HL-60 (cell line): ENCODE measurements around the gene MRI1.

Experiments
- DNase-seq, 2 experiments: peaks; one replicate each; pipeline ENCODE4 v3.0.0-alpha.2; 2010 to 2020; ENCODE audit warnings: low read depth in 1 of 2, low spot score in 1 of 2
- H3K27ac ChIP-seq: fragments of 250-450 bp; sonication (Bioruptor Pico); replicated peaks from 2 replicates; pipeline ENCODE4 v1.5.1; 2020; ENCODE audit warnings: mild to moderate bottlenecking, moderate library complexity
- H3K27me3 ChIP-seq: fragments of 250-450 bp; sonication (Bioruptor Pico); 2 replicates; pipeline ENCODE4 v1.5.1; 2021; ENCODE audit warnings: mild to moderate bottlenecking, moderate library complexity; ENCODE audit not compliant: insufficient read depth, poor library complexity, severe bottlenecking
- H3K4me3 ChIP-seq: replicated peaks from 2 replicates; pipeline ENCODE4 v1.5.1; 2011; ENCODE audit warnings: mild to moderate bottlenecking, control low read depth, low read length; ENCODE audit not compliant: insufficient read depth
- CTCF ChIP-seq: IDR thresholded peaks from one replicate; pipeline ENCODE4 v1.5.1; 2011; ENCODE audit warnings: low read length, control low read depth, inconsistent platforms; ENCODE audit not compliant: insufficient read depth
- GABPA ChIP-seq: IDR thresholded peaks from 2 replicates; pipeline ENCODE4 v1.6.1; 2012; ENCODE audit warnings: low read depth
- POLR2AphosphoS5 ChIP-seq: IDR thresholded peaks from 2 replicates; pipeline ENCODE4 v1.6.1; 2012; ENCODE audit warnings: low read depth
- REST ChIP-seq: IDR thresholded peaks from 2 replicates; pipeline ENCODE4 v1.6.1; 2012; ENCODE audit warnings: low read depth; ENCODE audit not compliant: insufficient replicate concordance
- SPI1 ChIP-seq: IDR thresholded peaks from 2 replicates; pipeline ENCODE4 v1.6.1; 2012; ENCODE audit warnings: low read depth, mild to moderate bottlenecking, borderline replicate concordance

MRI1 gene

GRCh38 chr19:13722146-13722545 is 42.2 kb upstream of the MRI1 start:
- Histone ChIP-seq H3K27ac (no peak overlapping the region), H3K27me3 (peaks cover 5% of the 10 kb centered on the region), H3K4me3 (no peak overlapping the region)
- TF ChIP-seq GABPA (no peak), REST (no peak), CTCF (no peak), POLR2AphosphoS5 (no peak)
- DNase-seq: no peak

- no peak for TF ChIP-seq REST
- no peak for TF ChIP-seq POLR2AphosphoS5
- TF ChIP-seq CTCF: no peak
- TF ChIP-seq SPI1: no peak
- TF ChIP-seq GABPA: no peak
- Histone ChIP-seq H3K27ac (no peak overlapping the region), H3K4me3 (no peak overlapping the region), H3K27me3 (peaks cover under 1% of the 10 kb centered on the region)
- no peak for DNase-seq
Observed at GRCh38 chr19:13723206-13723605, 41.1 kb upstream of the MRI1 start.

- no peaks in the 10 kb centered on the region for H3K27me3 ChIP-seq
- no peak for DNase-seq
- H3K4me3 ChIP-seq: no peak overlapping the region
- no peak for TF ChIP-seq SPI1
- TF ChIP-seq CTCF: no peak
- no peak for TF ChIP-seq GABPA
- TF ChIP-seq REST: no peak
- no peak for TF ChIP-seq POLR2AphosphoS5
- H3K27ac ChIP-seq: no peak overlapping the region
Observed at GRCh38 chr19:13726323-13726722, 38.0 kb upstream of the MRI1 start.
